Vagina (tissue), 2 donors: ENCODE results near the gene NEURL3.

Experiments
- CTCF ChIP-seq, 3 experiments: fragments of 450-650 bp in 2 of 3; fragments of 200-600 bp in 1 of 3; sonication (generic) in 1 of 3; IDR thresholded peaks; one replicate each; pipeline ENCODE4 v1.5.1; 2017 to 2019; ENCODE audit warnings: antibody characterized with exemption in 3 of 3, mild to moderate bottlenecking in 2 of 3, moderate library complexity in 2 of 3
- POLR2A ChIP-seq, 2 donors: fragments of 450-650 bp; IDR thresholded peaks; one replicate each; pipeline ENCODE4 v1.6.1; 2017; ENCODE audit warnings: antibody characterized with exemption in 2 of 2, mild to moderate bottlenecking in 2 of 2, moderate library complexity in 2 of 2
- POLR2AphosphoS5 ChIP-seq, 2 donors: sonication (generic); formaldehyde crosslinking; IDR thresholded peaks; one replicate each; pipeline ENCODE4 v1.9.0; 2017; ENCODE audit warnings: antibody characterized with exemption in 2 of 2, mild to moderate bottlenecking in 2 of 2, low read depth in 1 of 2; ENCODE audit not compliant: insufficient read depth in 1 of 2

GRCh38 chr2:96499061-96499960 lies 5.8 kb downstream of the NEURL3 start:
- TF ChIP-seq CTCF (IDR thresholded peaks at IDR 0.05) (no peak), POLR2A (IDR thresholded peaks at IDR 0.05) (no peak), POLR2AphosphoS5 (IDR thresholded peaks at IDR 0.05; ENCODE audit: insufficient read depth in 1 of 2, low read depth in 1 of 2) (no peak)
